Effector memory CD8-positive, alpha-beta T cell (primary cell): Measurements from ENCODE around the gene C19orf18.

Experiments
- ATAC-seq: fragments of 150-1000 bp; cut with Tn5 transposase; replicated peaks from 2 replicates; pipeline ENCODE4 v1.10.0; 2021; ENCODE audit warnings: mild to moderate bottlenecking, moderate library complexity
- DNase-seq, 3 experiments: peaks; one replicate each; pipeline ENCODE4 v3.0.0; 2021
- H3K27ac Mint-ChIP-seq, 2 donors: one replicate each; pipeline ENCODE4 v1.8.0; 2022; ENCODE audit warnings: mild to moderate bottlenecking in 2 of 2, mixed read lengths in 2 of 2, moderate library complexity in 2 of 2
- H3K27me3 Mint-ChIP-seq, 2 donors: one replicate each; pipeline ENCODE4 v1.8.0; 2022; ENCODE audit warnings: mixed read lengths in 2 of 2
- H3K36me3 Mint-ChIP-seq: one replicate; pipeline ENCODE4 v1.8.0; 2022; ENCODE audit warnings: mild to moderate bottlenecking, moderate library complexity, mixed read lengths; ENCODE audit not compliant: insufficient read depth
- H3K4me1 Mint-ChIP-seq, 2 donors: one replicate each; pipeline ENCODE4 v1.8.0; 2022; ENCODE audit warnings: low read depth in 2 of 2, mixed read lengths in 2 of 2
- H3K4me3 Mint-ChIP-seq, 2 donors: one replicate each; pipeline ENCODE4 v1.8.0; 2022; ENCODE audit warnings: mild to moderate bottlenecking in 2 of 2, mixed read lengths in 2 of 2, moderate library complexity in 2 of 2
- H3K9me3 Mint-ChIP-seq, 2 donors: one replicate each; pipeline ENCODE4 v1.8.0; 2022; ENCODE audit warnings: mixed read lengths in 2 of 2

C19orf18 gene

GRCh38 chr19:58001895-58002369, 27.6 kb upstream of the C19orf18 start:
- peak overlapping the region; percentile 86 to 97 for H3K27ac Mint-ChIP-seq
- peak overlapping the region; percentile 82 to 89 for H3K4me3 Mint-ChIP-seq
- peak; percentile 15 for ATAC-seq
- H3K36me3 Mint-ChIP-seq = peaks cover 44% of the 10 kb centered on the region
- H3K27me3 Mint-ChIP-seq = no peaks in the 10 kb centered on the region
- peak in 1 of 3 experiments; percentile 2 for DNase-seq
- peaks cover 7 to 15% of the 10 kb centered on the region in 2 donors for H3K9me3 Mint-ChIP-seq
- H3K4me1 Mint-ChIP-seq = peaks cover 17 to 18% of the 10 kb centered on the region in 2 donors

DNA sequence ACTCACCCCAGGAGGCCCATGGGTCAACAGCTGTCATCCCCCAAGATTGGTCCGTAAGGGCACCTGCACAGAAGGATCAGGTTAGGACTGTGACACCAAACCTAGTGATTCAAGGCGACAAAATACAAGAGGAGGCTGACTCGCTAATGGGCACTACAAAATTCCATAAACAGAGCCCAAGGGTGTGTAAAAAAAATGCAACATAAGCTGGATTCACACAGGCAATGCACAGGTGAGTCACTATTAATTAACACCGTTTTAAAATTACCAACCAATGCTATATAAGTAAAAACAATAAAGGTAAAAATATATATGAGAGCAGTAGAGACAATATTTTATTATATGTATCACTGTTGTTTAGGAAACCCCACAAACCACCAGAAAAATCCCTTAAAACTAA, 26.3 kb upstream of the C19orf18 start:
- peaks cover 7 to 14% of the 10 kb centered on the region in 2 donors for H3K9me3 Mint-ChIP-seq
- H3K27me3 Mint-ChIP-seq = no peaks in the 10 kb centered on the region
- ATAC-seq = no peak

DNA sequence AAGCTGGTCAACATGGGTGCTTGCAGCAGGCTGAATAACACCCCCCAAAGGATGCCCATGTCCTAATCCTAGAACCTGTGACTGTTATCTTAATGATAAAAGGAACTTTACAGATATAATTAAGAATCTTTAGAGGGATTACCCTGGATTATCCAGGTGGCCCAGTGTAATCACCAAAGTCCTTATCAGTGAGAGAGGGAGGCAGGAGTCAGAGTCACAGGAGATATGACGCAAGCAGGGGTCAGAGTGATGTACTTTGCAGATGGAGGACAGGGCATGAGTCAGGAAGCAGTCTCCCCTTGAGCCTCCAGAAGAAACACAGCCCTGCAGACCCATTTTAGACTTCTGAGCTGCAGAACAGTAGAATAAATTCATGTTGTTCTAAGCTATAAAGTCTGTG, 18.5 kb upstream of the C19orf18 start:
- Mint-ChIP-seq H3K36me3 (peaks cover 15% of the 10 kb centered on the region), H3K4me1 (peaks cover 0 to 2% of the 10 kb centered on the region in 2 donors), H3K9me3 (peaks cover 20 to 24% of the 10 kb centered on the region in 2 donors)

More for the DNA sequence above, 26.3 kb upstream of the C19orf18 start:
- H3K27ac Mint-ChIP-seq = peak overlapping the region in 1 of 2 donors; percentile 86
- peaks cover 52% of the 10 kb centered on the region for H3K36me3 Mint-ChIP-seq
- H3K4me1 Mint-ChIP-seq = peaks cover 17 to 20% of the 10 kb centered on the region in 2 donors
- H3K4me3 Mint-ChIP-seq = peak overlapping the region in 1 of 2 donors; percentile 82
- no peak for DNase-seq

DNA sequence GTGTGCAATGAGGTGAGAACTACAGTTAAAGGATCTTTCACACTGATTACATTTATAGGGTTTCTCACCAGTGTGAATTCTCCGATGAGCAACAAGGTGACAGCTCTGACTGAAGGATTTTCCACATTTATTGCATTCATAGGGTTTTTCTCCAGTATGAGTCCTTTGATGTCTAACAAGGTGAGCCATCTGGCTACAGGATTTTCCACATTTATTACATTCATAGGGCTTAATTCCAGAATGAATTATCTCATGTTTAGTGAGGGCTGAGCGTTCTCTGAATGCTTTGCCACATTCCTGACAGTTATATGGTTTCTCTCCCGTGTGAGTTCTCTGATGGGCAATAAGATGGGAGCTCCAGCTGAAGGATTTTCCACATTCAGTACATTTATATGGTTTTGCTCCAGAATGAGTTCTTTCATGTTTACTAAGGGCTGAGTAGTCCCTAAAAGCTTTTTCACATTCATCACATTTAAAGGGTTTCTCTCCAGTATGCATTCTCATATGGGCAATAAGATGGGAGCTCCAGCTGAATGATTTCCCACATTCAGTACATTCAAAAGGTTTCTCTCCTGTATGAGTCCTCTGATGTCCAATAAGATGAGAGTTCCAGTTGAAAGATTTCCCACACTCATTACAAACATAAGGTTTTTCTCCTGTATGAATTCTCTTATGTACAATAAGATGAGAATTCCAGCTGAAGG, 4.4 kb upstream of the C19orf18 start:
- H3K4me1 Mint-ChIP-seq = no peaks in the 10 kb centered on the region
- no peak for ATAC-seq
- peaks cover 28% of the 10 kb centered on the region for H3K36me3 Mint-ChIP-seq
- H3K4me3 Mint-ChIP-seq = no peak overlapping the region
- H3K9me3 Mint-ChIP-seq = peaks cover 19 to 37% of the 10 kb centered on the region in 2 donors
- H3K27me3 Mint-ChIP-seq = no peaks in the 10 kb centered on the region
- no peak for DNase-seq
- H3K27ac Mint-ChIP-seq = no peak overlapping the region

More for the DNA sequence above, 18.5 kb upstream of the C19orf18 start:
- ATAC-seq (no peak), DNase-seq (no peak)
- no peak overlapping the region for H3K4me3 Mint-ChIP-seq
- H3K27ac Mint-ChIP-seq = no peak overlapping the region
- H3K27me3 Mint-ChIP-seq = no peaks in the 10 kb centered on the region

DNA sequence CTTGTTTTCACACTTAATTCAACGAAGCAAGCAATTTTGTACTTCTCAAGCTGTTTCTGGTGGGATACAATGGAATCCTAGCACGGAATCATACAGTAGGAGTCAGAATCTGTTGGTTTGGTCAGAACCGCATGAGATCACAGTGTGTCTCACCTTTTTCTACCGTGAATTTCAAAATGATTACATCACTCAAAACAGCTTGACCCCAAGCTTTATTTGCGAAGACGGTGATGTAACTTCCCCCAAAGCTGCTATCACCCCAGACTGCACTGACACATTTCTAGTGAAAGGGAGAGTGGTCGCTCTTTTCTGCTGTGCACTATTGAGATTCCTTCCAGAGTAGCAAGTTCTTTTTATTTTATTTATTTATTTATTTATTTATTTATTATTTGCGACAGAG, 9.6 kb downstream of the C19orf18 start:
- H3K4me1 Mint-ChIP-seq = no peaks in the 10 kb centered on the region

DNA sequence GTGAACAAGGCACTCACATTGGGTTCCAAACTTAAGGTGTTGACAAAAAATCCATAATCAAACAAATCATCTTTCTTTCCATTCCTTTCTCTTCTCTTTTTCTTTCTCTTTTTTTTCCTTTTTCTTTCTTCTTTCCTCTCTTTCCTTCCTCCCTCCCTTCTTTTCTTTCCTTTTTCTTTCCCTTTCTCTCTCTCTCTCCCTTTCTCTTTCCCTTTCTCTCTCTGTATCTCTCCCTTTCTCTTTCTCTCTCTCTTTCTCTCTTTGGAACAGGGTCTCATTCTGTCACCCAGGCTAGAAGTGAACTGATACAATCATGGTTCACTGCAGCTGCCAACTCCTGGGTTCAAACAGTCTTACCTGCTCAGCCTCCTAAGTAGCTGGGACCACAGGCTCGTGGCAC, 12.5 kb downstream of the C19orf18 start:
- no peaks in the 10 kb centered on the region for H3K36me3 Mint-ChIP-seq
- DNase-seq (no peak), ATAC-seq (no peak)
- peaks cover 6% of the 10 kb centered on the region in 2 donors for H3K9me3 Mint-ChIP-seq
- no peak overlapping the region for H3K27ac Mint-ChIP-seq
- H3K4me3 Mint-ChIP-seq = no peak overlapping the region
- H3K27me3 Mint-ChIP-seq = no peaks in the 10 kb centered on the region
- no peaks in the 10 kb centered on the region for H3K4me1 Mint-ChIP-seq

More for the DNA sequence above, 9.6 kb downstream of the C19orf18 start:
- H3K36me3 Mint-ChIP-seq = peaks cover 3% of the 10 kb centered on the region
- DNase-seq (no peak), ATAC-seq (no peak)
- peaks cover 11 to 13% of the 10 kb centered on the region in 2 donors for H3K9me3 Mint-ChIP-seq
- no peak overlapping the region for H3K27ac Mint-ChIP-seq
- H3K4me3 Mint-ChIP-seq = no peak overlapping the region
- no peaks in the 10 kb centered on the region for H3K27me3 Mint-ChIP-seq

DNA sequence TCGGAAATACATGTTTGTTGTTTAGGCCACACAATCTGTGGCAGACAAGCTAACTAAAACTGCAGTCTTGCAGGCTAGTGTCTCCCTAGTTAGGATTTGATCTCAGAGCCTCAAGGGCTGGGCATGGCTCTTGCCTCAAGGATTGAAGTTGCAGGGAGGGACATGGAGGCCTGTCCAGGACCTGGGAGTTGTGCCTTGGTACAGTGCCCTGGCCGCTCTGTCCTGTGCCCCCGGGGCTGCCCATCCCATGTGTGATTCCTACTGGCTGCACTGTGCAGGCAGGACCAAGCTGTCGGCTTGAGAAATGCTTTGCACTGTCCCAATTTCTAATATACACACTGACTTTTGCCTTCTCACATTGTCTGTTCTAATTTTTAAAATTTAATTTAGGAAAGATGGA, 19.3 kb downstream of the C19orf18 start:
- no peak for ATAC-seq
- peaks cover 4% of the 10 kb centered on the region for H3K36me3 Mint-ChIP-seq
- no peak overlapping the region for H3K4me3 Mint-ChIP-seq
- no peak overlapping the region for H3K27ac Mint-ChIP-seq
- no peaks in the 10 kb centered on the region for H3K4me1 Mint-ChIP-seq
- no peak for DNase-seq
- peaks cover 11 to 17% of the 10 kb centered on the region in 2 donors for H3K9me3 Mint-ChIP-seq
- peaks cover 12 to 17% of the 10 kb centered on the region in 2 donors for H3K27me3 Mint-ChIP-seq

GRCh38 chr19:57949702-57950101, 24.6 kb downstream of the C19orf18 start:
- no peak overlapping the region for H3K27ac Mint-ChIP-seq
- H3K4me1 Mint-ChIP-seq = peaks cover 16 to 20% of the 10 kb centered on the region in 2 donors
- DNase-seq (no peak), ATAC-seq (no peak)
- H3K9me3 Mint-ChIP-seq = peaks cover 20 to 21% of the 10 kb centered on the region in 2 donors
- H3K27me3 Mint-ChIP-seq = peaks cover 12 to 17% of the 10 kb centered on the region in 2 donors
- H3K4me3 Mint-ChIP-seq = no peak overlapping the region
- H3K36me3 Mint-ChIP-seq = peaks cover 6% of the 10 kb centered on the region

GRCh38 chr19:57949296-57949695, 25.0 kb downstream of the C19orf18 start:
- Mint-ChIP-seq H3K36me3 (peaks cover 6% of the 10 kb centered on the region), H3K9me3 (peaks cover 17 to 24% of the 10 kb centered on the region in 2 donors), H3K4me1 (peaks cover 16 to 20% of the 10 kb centered on the region in 2 donors), H3K27ac (no peak overlapping the region), H3K27me3 (peaks cover 8 to 13% of the 10 kb centered on the region in 2 donors), H3K4me3 (peak overlapping the region in 1 of 2 donors; percentile 46)
- ATAC-seq (no peak), DNase-seq (no peak)

- peak within 1 kb of the TSS; percentile 90 to 95 for H3K27ac Mint-ChIP-seq
- peaks cover 24 to 41% of the 10 kb centered on the region in 2 donors for H3K9me3 Mint-ChIP-seq
Measured at GRCh38 chr19:57947419-57948134, 26.8 kb downstream of the C19orf18 start, which contains the start of gene ZNF256. ZNF256 (minus strand) TSS chr19:57947706; CDS start chr19:57947474, 232 bp downstream.

DNA sequence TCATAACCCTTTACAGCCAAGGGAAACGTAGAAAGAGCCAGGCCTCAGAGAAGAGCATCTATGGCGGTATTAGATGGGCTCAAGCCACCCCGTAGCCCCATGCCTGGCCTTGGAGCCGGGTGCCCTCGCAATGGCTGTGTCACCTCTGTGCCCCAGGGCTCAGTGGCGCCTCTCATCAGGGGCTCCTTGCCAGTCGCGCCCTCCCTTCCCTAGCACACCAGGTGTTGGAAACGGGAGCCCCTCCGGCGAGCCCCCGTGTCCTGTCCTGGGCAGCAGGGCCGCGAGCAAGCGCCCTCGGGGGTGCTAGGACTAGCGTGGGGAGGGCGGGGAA, 27.3 kb downstream of the C19orf18 start:
- DNase-seq = no peak
- Mint-ChIP-seq H3K4me3 (peak overlapping the region; percentile 92), H3K9me3 (peaks cover 26 to 46% of the 10 kb centered on the region in 2 donors), H3K27me3 (peaks cover 0 to 5% of the 10 kb centered on the region in 2 donors), H3K4me1 (peaks cover 16 to 20% of the 10 kb centered on the region in 2 donors), H3K27ac (peak overlapping the region; percentile 90 to 95), H3K36me3 (peaks cover 13% of the 10 kb centered on the region)
- no peak for ATAC-seq

More at GRCh38 chr19:57947419-57948134, 26.8 kb downstream of the C19orf18 start, which contains the start of gene ZNF256:
- ATAC-seq (peak; percentile 93), DNase-seq (peak; percentile 69 to 76 (median 72))
- H3K4me3 Mint-ChIP-seq = peak within 1 kb of the TSS; percentile 92
- peaks cover 0 to 5% of the 10 kb centered on the region in 2 donors for H3K27me3 Mint-ChIP-seq
- peaks cover 16 to 20% of the 10 kb centered on the region in 2 donors for H3K4me1 Mint-ChIP-seq
- H3K36me3 Mint-ChIP-seq = peaks cover 7% of the 10 kb centered on the region

DNA sequence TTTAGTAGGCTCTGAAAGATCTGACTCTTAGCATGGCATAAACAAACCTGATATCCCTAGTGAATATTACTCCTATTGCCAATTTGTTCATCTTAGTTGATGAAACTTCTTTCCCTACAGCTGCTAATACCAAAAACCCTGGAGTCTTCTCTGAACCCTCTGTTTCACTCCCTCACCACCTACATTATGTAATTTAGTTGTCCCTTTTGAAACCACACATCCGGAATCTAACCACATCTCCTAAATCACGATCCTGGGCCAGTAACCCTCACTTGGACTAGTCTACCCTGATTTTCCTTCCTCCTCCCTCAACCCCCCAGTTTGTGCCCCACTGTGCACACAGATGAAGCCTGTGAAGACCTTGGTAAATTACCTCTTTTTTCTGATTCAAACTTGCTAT, 28.0 kb downstream of the C19orf18 start:
- Mint-ChIP-seq H3K27me3 (peaks cover 0 to 4% of the 10 kb centered on the region in 2 donors), H3K9me3 (peaks cover 31 to 50% of the 10 kb centered on the region in 2 donors), H3K27ac (peak overlapping the region in 1 of 2 donors; percentile 90), H3K4me3 (peak overlapping the region; percentile 92), H3K36me3 (peaks cover 17% of the 10 kb centered on the region), H3K4me1 (peaks cover 16 to 20% of the 10 kb centered on the region in 2 donors)
- DNase-seq (no peak), ATAC-seq (no peak)

GRCh38 chr19:57941593-57941992, 32.7 kb downstream of the C19orf18 start:
- no peak overlapping the region for H3K4me3 Mint-ChIP-seq
- no peak overlapping the region for H3K27ac Mint-ChIP-seq
- peaks cover 18% of the 10 kb centered on the region for H3K36me3 Mint-ChIP-seq

More at GRCh38 chr19:57941593-57941992, 32.7 kb downstream of the C19orf18 start:
- H3K9me3 Mint-ChIP-seq = peaks cover 29 to 41% of the 10 kb centered on the region in 2 donors
- ATAC-seq = no peak
- no peak for DNase-seq
- peaks cover 7 to 11% of the 10 kb centered on the region in 2 donors for H3K4me1 Mint-ChIP-seq
- no peaks in the 10 kb centered on the region for H3K27me3 Mint-ChIP-seq
